C4-2B (cell line): ENCODE measurements around the gene VAMP4.

Experiments used
- CTCF ChIP-seq: fragments of 450-650 bp; conservative IDR thresholded peaks from 2 replicates; pipeline ENCODE4 v1.5.1; 2017; ENCODE audit warnings: mild to moderate bottlenecking
- ZFX ChIP-seq: fragments of 450-650 bp; IDR thresholded peaks from 2 replicates; pipeline ENCODE4 v1.6.1; 2017

- TF ChIP-seq CTCF (no peak), ZFX (no peak)
Observed at GRCh38 chr1:171718216-171718615, 23.6 kb downstream of the VAMP4 start.
